Activated CD4-positive, alpha-beta T cell treated with anti-CD3 and anti-CD28 coated beads, Interleukin-2, Interleukin-4, amounts not matched to agents 100 ng/mL and 50 ng/mL, durations not matched to agents 16 hours and 8 hours (primary cell): Measurements from ENCODE around the gene TMPRSS2.

Experiments used
- DNase-seq: peaks from one replicate; pipeline ENCODE4 v3.0.0-alpha.2; 2020; ENCODE audit warnings: low spot score

Gene TMPRSS2

DNA sequence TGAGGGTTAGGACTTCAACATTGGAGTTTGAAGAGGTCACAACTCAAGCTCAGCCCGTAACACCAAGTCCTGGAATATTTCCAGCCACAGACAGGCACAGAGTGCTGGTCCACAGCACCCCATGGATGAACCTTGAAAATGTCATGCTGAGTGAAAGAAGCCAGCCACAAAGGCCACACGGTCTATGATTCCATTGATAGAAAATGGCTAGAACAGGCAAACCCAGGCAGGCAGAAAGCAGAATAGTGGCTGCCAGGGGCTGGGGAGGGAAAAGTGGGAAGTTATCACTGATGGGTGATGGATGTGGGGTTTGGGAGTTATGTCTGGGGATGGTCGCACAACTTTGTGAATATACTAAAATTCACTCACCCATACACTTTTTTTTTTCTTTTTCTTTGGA lies 60.6 kb downstream of the TMPRSS2 start:
- no peak for DNase-seq

DNA sequence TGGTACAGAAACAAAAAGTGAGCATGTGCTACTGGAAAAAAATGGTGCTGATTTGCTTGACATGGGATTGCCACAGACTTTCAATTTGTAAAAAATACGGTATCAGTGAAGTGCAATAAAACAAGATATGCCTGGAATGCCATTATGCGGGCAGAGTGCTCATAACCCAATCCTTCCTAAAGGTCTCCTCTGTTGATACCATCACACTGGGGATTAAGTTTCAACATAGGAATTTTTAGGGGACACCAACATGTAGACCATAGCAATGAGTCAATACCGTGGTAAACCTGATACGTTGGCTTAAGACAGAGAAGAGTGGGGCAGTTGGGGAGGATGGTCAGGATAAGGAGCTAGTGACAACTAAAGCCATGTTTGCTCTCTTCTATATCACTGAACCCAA lies 61.4 kb downstream of the TMPRSS2 start:
- no peak for DNase-seq

DNA sequence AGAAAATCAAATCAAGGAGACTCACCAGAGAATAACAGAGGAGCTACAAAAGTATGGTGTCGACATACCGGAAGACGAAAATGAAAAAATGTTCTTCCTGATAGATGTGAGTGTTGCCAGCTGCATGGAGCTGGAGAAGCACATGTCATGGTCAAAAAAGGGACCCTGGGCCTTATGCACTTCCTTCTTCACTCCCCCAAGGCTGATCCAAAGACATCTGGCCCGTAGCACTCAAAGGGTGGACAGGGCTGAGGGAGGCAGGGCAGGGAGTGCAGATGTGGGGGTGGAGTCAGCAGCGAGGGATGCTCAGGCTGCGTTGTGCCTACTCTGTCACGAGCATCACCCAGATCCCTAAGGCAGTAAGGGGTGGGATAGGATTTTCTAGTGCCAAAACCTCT lies 62.5 kb downstream of the TMPRSS2 start:
- no peak for DNase-seq

DNA sequence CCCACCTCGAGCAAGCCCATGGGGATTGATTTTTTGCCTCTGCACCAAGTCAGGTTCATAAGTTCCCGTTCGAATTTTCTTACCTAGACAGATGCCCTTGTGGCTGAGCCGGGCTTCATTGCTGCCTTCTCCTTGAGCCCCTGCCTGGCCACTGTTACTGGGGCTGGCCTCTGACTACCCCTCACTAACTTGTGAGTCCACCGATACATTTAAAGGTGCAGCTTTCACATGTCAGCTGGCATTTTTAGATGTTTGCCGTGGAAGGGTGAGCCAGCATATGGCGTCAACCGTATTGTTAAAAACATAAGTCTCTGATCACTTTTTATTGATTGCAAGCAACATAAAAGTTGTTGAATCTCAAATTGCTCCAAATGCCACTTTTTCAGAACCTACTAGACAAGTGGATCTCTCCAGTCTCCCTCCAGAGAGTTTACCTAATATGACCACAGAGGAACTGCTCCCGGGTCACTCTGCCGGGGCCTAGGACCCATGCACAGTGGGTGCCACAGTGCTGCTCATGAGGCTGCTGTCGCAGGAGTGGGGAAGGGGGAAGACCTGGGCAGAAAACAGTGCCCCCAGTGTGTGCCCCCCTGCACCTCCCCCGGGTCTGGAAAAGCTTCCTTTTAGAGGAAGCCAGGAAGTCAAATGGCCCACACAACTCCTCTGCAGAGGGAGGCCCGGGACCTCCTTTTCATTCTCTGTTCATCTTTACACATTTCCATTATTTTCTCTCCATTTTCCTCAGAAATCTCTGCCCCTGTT lies 63.1 kb downstream of the TMPRSS2 start:
- no peak for DNase-seq

DNA sequence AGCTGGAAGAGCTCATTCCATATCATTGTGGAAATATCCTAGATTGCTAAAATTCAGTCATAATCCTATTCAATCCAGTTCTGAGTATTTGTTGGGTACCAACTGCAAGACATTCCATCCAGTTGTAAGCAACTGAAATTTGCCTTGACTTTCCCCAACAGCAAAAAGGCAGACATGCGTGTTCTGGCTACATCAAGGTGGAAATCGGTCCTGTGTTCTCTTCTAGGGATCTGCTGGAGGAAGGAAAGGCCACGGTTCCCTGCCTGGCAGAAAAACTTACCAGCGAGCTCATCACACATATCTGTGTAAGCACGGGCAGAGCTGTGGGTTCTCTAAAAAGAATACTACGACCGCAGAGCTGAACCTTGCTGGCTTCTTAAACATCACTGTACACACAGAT lies 64.4 kb downstream of the TMPRSS2 start:
- no peak for DNase-seq

DNA sequence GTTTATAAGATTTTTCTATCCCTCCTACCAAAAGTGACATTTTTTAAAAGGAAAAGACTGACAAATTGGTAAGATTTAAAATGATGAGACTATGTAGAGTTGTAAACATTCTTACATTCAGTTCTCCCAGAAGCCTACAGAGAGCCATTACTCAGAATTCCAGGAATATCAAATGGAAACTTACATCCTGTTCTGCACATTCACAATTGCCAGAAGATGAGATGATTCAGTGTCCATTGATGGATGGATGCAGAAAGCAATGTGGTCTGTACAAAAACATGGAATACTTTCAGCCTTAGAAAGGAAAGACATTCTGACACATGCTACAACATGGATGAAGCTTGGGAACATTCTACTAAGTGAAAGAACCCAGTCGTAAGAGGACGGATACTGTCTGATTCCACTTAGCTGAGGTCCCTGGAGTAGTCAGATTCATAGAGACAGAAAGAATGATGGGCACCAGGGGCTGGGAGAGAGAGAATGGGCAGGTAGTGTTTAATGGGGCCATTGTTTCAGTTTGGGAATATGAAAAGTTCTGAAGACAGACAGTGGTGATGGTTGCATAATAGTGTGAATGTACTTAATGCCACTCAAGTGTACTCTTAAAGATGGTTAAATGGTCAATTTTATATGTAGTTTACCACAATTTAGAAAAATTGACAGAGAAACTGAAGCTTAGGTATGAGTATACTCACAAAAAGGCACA lies 65.3 kb downstream of the TMPRSS2 start:
- DNase-seq = no peak

DNA sequence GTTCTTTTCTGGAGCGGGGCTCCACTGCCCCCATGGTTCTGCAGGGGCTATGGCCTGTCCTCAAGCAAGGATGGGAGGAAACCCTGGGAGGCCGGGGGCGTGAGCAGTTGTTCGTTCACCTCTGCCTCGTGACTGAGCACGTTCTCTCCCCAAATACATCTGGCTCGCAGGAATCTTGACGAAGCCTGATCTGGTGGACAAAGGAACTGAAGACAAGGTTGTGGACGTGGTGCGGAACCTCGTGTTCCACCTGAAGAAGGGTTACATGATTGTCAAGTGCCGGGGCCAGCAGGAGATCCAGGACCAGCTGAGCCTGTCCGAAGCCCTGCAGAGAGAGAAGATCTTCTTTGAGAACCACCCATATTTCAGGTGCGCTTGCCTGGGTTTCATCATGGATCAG lies 66.4 kb downstream of the TMPRSS2 start:
- no peak for DNase-seq

DNA sequence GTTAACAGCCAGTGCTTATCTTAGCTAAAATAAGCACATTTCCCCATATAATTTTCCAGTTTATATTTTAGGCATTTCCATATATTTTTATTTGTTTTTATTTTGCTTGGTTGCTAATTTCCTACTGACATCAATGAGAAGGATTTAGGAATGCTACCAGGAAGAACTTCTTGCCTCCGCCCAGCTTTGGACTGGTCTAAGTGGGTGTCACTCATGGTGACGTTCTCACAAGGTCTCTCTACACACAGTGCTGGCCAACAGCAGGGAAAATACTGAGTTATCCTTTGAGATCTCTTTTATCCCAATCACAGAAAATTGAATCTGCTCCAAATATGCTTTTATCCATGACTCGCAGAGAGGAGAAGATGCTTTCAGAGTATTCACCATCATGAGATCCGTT lies 68.7 kb downstream of the TMPRSS2 start:
- DNase-seq = no peak

DNA sequence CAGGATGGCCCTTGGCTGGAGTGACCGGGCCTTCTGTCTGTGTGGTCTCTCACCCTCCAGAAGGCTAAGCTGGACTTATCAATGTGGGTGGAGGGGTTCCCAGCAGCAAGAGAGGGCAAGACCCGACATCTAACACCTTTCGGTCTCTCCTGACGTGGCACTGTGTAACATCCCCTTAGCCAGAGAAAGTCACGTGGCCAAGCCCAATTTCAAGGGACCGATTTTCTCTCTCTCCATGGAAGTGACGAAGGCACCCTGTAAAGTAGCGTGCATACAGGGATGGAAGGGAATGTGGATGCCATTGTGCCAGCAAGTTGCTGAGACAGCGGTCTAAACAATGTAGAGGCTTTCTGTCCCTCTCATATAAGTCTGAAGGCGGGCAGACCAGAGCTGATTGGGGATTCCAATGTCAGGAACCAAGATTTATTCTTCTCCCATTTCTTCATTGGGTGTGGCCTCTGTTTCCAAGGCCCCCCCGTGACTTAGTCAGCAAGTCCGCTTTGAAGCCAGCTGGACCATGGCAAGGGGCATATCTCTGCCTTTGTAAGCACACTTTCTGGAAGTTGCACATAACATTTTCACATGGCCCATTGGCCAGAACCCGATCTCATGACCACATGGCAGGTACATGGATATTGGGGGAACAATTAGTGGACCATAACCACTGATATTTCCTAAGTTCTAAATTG lies 69.4 kb downstream of the TMPRSS2 start:
- no peak for DNase-seq

DNA sequence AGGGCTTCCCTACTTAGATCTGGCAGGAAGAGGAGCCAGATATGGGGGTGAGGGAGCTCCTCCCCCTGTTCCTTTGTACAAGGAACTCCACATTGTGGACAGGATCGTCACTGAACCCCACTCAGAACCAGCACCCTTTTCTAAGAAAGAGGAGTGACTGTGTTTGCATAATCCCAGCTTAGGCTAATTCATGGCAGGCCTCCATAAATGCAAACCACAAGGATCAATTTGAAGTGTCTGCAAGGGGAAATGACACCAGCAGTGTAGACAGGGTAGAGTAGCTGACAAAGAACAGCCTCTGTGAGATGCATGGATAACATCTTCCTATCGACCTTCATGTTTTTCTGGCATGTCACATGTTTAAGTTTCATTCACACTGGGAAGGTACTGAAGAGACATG lies 70.2 kb downstream of the TMPRSS2 start:
- peak; percentile 1 for DNase-seq

DNA sequence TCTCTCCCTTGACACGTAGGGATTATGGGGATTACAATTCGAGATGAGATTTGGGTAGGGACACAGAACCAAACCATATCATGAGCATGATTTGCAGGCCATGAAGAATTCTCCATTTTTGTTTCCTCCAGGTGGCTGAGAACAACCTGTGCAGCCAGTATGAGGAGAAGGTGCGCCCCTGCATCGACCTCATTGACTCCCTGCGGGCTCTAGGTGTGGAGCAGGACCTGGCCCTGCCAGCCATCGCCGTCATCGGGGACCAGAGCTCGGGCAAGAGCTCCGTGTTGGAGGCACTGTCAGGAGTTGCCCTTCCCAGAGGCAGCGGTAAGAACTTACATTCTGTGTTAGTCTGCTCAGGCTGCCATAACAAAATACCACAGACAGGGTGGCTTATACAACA lies 72.3 kb downstream of the TMPRSS2 start:
- DNase-seq = no peak

DNA sequence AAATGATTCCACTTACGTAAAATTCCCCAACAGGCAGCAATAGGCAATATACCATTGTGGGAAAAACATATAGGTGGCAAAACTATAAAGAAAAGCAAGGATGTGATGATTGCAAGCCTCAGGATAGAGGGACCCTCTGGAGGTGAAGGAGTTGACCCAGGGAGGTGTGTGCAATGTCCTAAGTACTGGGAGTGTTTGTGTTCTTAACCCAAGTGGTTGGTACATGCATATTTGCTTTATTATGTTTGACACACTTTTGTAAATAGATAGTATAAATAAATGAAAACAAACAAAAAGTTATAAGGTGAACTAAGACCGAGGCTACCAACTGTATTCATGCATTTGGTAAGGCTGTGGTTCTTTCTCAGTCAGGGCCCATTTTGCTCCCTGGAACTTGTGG lies 74.4 kb downstream of the TMPRSS2 start:
- DNase-seq = no peak

DNA sequence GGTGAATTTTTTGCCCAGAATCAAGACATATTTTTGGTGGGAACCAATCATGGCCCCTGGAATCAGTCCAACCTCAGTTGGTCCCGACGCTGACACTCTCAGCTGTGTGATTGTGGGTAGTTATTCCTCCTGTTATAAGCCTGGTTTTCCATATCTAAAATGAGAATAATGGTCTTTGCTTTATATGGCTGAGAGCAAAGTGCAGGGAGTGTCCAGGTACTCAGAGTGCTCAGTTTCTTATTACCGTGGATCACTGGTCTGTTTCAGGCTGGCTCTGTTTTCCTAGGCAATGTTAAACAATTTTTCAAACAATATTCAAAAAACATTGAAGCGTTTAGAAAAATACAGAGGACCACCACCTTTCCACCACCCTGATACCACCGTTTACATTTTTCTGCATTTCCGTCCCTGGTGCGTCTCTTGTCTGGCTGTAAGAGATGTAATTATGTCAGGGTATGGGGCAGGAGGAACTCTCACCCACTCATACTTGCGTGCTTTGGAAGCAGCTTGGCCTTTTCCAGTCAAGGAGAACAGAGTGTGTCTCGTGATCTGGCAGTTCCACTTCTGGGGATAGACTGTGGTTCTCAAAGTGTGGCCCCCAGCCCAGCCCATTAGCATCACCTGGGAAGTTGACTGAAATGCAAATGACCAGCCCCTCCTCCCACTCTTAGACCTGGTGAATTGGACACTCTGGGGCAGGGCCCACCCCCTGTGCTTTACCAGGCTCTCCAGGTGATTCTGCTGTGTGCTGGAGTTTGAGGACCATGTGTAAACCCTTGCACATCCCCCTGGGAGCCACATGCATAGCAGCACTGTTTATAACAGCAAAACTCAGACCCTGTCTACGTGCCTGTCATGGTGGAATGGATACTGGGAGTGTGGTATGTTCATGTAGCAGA lies 75.1 kb downstream of the TMPRSS2 start:
- no peak for DNase-seq

DNA sequence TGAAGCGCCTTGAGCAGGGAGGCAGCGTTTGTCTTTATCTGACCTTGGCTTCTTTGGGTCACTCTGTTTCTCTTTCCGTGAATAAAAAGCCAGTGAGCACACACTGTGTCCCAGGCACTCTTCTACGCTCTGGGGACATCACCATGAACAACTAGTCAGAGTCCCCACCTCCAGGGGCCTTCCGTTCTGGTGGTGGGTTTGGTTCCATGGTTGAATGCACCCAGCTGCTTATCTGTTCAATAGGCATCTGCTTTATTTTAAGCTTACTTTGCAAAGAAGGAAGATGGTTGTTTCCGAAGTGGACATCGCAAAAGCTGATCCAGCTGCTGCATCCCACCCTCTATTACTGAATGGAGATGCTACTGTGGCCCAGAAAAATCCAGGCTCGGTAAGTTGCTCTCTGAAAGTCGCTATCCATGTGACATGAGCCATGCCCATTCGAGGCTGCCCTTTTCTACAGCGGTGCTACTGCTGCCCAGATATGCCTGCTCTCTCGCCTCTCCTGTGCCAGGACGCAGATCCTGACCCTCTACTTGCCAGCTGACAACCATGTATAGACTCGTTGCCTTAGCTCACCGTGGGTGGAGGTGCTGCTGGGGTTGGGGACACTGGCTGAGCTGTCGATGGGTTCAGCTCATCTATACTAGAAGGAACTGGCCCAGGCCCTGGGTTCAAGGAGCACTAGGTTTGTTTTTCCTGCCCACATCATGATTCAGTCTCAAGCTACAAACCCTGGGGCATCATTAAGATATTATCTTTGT lies 76.0 kb downstream of the TMPRSS2 start:
- no peak for DNase-seq

DNA sequence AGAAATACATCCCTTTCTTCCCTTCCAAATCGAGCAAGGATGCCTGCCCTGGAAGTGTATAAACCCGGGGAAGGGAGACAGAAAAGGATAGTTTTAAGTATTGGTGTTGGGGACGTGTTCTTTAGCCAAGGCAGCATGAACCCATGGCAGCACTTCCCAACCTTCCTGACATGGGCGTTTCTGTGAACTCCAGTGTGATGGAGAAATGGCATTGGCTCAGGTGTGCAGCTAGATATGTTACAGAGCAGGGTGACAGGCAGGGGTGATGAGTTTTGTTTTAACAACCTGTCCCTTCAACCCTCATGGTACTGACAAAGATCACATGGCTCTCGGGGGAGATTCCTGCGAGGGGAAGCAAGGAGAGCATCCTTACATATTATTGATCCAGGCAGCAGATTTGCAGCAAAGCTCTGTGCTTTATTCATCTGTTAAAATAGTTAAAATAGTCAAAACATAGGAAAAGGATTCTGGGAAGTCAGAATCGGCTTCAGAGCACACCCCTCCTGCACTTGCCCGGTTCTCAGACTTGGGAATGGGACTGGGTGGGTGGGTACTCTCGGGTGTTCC lies 78.0 kb downstream of the TMPRSS2 start:
- DNase-seq = no peak

DNA sequence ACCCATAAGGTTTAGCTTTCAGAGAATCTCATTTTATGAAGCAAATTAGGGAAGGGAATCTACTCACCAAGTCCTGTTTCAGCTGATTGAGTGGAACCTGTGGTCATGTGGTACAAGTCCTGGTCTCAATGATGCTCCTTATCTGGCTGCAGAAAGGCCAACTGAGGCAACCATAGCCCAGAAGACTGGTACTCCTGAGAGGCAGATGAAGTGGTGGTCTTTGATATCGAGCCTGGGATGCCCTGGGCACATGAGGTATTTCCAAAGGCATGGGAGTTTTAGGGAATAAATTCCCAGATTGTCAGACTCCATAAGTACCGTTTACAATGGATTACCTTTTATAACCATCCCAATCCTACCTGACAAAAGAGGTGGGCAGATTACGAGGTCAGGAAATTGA lies 78.7 kb downstream of the TMPRSS2 start:
- DNase-seq = no peak

DNA sequence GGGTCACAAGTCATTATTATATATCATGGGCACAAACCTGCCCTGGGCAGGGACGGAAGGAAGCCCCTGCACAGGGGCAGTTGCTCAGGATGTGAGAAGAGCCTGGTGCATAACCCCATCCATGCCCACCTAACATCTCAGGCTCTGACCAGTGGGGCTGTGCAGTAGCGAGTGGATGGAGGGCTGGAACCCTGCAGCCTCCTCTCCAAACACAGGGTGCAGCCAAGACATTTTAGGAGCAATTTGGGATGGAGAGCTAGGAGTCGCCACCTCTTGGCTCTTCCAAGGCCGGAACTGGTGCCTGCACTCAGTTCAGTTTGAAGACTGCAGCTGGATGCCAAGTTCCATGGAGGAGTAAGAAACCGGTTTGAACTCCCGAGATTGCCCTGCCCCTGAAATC lies 79.1 kb downstream of the TMPRSS2 start:
- no peak for DNase-seq

DNA sequence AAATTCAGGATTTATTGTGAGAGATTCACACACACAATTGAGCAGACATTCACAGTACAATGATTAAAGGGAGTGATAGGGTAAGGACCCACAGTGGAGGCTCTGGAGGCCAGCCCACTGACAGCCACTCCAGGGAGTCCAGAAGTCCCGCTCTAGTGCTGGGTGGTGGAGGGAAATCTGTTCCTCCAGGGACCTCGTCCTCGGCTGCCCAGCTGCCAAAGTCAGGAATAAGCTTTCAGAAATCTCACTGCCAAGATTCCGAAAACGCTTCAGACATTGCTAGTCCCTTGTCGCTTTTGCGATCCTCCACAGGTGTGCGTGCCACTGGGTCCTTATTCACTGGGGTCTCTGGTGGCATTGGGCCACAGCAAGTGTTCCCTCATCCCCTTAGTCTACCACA lies 79.6 kb downstream of the TMPRSS2 start:
- no peak for DNase-seq

DNA sequence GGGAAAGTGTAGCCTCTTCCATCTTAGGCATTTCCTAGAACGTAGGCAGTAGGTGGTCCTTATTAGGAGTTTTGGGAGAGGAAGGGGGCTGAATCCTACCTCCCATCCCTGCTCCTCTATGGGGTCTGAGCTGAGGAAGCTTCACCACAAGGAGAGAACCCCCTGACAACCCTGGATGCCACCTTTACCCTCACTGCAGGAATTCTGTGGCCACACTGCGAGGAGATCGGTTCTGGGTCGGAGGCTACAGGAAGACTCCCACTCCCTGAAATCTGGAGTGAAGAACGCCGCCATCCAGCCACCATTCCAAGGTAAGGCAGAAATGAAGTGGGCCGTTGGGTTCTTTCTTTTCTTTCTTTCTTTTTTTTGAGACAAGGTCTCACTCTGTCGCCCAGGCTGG lies 80.4 kb downstream of the TMPRSS2 start:
- DNase-seq = no peak

DNA sequence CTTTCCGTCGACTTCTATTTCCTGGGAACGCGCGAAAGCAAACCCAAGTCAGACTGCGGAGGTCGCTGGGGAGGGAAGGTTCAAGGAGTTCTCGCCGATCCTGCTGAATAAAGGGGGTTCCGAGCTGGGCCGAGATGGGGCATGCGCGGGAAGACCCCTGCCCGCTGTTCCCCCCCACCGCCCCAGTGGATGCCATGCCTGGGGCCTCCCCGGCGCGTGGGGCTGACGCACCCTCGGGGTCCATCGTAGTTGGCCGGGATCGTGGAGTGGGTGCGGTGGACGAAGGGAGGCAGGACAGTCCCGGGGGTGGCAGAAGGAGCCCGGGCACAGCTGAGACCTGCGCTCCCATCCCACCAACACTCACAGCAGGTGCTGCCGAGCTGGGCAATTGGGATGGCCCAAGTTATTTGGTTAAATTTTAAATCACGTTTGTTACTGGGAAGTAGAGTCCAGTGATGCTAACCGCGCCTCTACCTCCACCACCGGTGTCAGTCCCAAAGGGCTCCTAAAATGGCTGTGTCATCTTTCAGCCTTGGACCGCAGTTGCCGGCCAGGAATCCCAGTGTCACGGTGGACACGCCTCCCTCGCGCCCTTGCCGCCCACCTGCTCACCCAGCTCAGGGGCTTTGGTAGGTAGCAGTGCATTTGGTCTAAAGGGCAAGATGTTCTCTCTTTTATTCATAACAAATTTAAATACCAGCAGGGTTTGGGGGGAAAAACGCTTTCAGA lies 81.1 kb downstream of the TMPRSS2 start:
- DNase-seq = no peak
